8988T (cell line): ENCODE measurements around the gene UST.
"Not testable (repeated sequence)": the region's sequence is repeated elsewhere in the genome, so short reads cannot be mapped to it uniquely, and the experiment has no call there.

Experiments used
- DNase-seq: peaks from one replicate; pipeline ENCODE4 v3.0.0; 2011

UST gene

DNA sequence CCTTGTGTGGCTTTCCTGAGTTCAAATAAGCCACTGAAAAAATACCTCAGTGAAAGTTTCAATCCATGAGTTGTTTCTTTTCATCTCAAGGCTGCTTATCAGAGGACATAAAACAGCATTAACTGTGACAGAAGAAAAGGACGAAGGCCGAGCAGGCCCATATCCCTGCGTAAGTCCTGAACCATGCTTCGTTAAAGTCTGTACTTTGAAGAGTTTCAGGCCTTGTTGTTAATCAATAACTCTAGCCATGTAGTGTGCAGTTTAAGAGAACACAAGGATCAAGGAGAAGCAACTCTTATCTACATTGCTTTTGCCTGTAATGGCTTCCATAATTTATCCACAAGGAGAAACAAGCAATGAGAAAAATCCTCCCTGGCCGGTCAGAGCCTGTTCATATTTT, 165.4 kb downstream of the UST start:
- DNase-seq, result no peak

DNA sequence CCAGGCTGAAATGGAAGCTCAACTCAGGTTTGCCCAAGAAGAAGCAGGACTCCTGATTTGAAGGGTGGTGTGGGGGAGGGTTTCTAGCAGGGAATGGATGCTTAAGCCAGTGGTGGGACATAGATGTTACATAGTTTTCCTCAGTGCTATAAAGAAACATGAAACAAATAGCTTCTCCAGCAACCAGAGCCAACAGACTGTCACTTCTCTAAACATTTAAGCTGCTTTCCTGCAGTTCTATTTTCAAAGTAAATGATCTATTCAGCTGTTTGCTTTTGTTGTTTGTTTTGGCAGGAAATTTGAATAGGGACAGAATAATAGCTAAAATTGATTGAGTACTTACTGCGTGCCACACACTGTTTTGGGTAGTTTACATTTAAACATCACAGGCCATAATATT, 169.0 kb downstream of the UST start:
- DNase-seq, result no peak

DNA sequence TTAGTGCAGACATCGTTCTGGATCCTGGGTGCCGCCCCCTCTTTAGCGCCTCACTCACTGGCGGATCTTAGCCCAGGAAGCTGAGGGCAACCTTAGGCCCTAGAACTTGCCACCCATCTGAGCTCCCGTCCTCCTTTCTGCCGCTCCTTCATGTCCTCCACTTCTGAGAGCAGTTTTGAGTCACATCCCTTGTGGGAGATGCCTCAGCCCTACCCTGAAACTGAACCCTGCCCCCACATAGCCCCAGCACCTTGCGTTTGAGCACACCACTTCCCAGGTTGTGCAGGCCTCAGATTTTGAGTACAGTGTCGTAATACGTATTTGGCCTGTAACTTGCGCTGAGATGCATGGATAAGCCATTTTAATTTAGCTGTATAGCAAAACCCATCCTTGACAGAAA, 169.7 kb downstream of the UST start:
- not testable (repeated sequence) for DNase-seq

DNA sequence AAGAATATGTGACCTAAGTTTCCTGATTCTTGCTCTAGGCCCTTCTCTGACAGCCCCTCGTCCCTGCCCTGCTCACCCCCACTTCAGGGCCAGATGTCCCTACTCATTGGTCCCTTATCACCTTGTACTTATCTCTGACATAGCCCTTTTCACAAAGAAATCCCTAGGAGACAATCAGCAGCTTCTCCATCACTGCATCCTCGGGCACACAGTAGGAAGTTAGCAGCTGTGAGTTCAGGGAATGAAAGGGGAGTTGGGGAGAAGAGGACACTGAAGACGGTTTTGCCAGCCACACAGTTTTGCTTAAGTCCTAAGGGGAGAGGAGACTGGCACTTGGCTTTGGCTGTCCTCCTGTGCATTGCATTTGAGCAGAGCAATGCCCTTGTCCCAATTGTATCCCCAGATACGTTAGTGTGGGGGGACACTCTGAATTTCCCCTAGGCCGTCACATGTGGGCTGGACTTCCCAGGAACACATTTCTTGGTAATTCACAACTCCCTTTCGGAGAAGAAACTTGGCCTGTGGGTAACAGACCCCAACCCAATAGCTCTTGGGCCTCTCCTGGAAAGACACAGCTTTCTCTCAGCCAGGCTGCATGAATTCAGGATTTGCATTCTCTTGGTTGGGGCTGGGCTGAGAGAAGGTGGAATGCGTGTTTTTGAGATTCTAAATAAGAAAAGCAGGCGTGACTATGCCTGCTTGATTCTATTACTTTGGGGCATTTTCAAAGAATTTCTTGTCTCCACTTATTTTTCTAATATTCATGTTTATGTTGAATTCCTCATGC, 177.6 kb downstream of the UST start:
- no peak for DNase-seq

DNA sequence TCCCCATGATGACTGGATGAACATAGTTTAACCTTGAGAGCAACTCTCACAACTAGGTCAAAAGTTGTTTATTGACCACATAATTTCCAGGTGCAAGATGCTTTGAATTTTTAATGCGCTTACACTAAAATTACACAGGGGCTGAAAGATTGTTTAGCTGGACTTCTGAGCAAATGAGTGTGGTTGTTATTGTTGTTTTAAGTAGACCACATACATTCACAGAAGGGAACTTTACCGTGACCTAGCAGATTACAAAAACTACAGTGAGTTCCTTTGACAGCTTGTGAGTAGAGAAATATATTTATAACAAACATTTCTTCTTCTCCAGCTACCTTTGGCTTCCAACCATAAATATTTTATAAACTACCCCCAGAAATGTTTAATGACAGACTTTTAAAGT, 178.9 kb downstream of the UST start:
- no peak for DNase-seq

DNA sequence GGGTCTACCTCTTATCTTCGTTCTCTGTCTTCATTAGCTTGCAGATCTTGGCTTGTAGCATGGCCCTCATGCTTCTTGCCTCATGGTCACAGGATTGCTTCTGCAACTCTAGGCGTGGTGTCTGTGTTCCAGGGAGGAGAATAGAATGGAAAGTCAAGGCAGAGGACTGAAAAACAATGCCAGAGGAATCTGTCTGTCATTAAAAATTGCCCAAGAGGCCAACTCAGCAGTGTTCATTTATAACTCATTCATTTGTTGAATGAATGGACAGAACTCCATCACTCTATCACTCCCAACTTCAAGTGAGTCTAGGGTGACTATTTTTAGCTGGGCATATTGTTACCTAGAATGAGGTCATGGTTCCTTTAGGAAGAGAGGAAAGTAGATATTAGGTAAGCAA, 179.6 kb downstream of the UST start:
- DNase-seq, result no peak

DNA sequence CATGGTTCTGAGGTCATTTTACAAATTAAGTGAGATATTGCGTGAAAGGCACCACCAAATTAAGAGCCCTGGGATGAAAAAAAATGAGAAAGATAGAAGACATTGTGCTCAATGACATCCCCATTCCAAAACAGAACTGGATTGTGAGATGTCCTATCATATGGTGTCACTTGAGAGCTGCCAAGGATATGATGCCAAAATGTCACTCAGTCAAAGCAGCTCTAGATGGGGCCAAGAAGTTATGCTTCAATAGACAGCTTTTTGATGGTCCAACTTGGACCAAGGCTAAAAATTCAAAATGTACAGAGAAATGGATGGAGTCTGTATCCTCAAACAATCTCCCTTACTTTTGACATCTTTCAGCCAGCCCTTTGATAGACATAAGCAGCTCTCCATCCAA, 180.8 kb downstream of the UST start:
- DNase-seq, result no peak

DNA sequence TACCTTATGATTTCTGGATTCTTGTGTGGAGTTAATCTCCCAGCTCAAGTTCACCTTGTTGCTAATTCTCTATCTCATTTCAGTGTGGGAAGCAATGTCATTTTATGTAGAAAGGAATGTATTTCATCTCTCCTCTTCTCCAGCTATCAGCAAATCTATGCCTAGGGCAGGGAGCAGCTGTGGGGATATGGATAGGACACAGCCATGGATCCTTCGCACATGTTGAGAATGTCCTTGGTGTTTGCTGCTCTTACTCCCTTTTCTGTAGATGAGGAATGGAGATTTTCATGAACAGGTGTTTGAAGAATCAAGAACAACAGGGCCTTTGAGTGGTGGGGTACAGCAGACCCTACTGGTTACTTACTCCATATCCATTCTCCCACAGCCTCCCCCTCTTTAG, 182.0 kb downstream of the UST start:
- no peak for DNase-seq

DNA sequence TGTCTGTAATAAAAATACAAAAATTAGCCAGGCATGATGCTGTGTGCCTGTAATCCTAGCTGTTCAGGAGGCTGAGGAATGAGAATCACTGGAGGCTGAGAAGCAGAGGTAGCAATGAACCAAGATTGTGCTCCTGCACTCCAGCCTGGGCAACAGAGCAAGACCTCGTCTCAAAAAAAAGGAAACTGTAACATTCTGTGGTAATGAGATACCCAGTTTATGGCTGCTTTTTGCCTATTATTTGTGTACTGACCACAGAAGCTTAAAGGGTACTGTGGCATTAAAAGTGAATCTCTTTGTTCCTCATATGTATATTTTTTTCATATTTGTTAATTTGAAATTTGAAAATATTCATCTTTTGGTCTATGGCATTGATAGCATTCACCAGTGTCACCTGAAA, 185.4 kb downstream of the UST start:
- no peak for DNase-seq

DNA sequence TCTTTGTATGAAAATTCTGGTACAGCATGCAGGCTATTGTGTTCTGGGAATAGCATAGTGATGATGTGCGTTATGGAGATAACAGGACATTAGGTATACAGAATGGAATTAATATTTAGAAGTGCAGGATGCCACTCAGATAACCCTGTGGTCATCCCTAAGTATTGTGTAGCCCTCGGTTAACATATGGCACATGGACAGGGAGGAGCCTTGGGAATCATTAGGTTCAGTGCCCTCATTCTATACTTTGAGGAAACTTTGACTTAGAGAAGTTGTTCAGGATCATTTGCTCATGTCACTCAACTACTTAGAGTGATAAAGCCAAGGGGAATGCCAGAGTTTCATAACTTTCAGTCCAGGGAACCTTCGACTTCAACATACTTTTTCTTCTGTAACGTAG, 185.9 kb downstream of the UST start:
- no peak for DNase-seq

DNA sequence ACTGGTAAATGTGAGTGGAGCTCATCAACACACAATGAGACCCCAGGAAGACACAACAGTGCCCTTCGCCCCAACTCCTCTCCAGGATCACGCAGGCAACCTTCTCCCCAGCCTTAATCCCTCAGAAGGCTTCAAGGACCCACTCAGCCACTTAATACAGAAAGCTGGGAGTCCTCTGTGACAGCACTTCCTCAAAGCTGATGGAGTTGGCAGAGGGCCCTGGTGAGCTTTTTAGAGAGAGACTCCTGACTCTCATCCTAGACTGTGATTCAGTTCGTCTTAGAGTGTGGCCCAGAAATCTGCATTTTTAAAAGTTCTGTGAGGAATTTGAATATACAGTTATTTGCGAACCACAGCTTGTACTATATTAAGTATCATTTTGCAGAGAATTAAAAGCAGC, 187.7 kb downstream of the UST start:
- DNase-seq, result no peak

DNA sequence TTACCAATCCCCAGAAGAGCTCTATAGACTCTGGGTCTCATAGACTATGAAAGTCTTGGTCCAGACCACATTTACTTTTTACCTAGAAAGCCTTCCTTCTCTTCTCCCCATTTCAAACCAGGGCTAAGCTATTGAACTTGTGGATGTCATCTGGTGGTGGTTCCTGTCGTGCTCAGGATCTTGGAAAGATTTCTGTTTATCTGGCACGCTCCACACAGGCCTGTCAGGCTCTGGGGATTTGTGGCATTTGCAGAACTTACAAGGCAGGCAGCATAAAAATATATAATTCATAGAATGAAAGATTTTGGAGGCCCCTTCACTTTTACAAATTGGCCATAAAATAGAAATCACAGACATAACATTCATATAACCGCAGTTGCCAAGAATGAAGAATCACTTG, 188.1 kb downstream of the UST start:
- DNase-seq, result no peak

DNA sequence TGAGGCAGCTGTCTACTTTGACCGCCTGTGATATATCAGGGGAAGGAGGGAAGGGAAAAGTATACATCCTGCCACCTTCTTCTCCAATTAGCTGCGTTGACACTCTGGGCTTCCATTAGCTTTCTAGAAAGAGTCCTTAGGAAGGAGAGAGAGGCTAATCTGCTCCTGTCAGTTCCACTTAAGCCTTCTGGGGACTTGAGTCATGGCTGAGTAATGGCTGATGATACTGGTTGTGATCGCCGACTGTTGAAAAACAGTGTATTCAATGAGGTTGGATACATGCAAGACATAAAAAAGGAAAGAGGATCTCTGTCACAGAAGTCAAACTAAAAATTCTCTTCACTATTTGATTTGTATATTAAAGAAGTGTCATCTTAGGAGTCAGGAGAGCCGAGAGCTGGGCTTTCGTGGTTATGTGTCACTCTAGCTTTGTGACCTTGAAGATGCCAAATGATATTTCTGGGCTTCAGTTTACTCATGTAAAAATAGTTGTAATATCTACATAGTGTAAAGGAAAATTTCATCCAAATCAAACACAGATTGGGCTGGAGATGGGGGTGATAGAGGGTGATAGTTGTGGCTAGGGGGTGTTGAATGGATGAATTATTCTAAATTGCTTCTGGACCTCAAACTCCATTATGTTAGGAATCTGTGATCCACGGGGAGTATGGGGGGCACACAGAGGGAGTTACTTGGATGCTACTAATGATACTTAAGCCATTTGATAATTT, 189.0 kb downstream of the UST start:
- DNase-seq, result no peak

DNA sequence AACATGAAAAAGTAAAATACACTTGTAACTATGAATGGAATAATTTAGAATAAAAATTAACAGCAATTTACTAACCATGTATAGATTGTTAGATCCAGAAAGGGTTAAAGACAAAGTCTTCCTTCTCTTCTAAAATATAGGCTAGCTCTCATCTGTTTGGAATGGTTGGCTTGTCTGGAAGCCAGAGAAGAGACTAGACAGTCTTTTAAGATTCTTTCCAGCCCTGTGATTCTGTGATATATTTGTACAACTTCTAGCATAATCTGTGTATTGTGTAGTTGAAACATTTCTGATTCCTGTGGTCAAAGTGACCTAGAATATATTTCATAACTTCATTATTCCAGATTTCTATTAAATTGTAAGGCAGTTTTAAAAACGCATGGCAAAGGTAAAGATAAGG, 196.6 kb downstream of the UST start:
- no peak for DNase-seq

DNA sequence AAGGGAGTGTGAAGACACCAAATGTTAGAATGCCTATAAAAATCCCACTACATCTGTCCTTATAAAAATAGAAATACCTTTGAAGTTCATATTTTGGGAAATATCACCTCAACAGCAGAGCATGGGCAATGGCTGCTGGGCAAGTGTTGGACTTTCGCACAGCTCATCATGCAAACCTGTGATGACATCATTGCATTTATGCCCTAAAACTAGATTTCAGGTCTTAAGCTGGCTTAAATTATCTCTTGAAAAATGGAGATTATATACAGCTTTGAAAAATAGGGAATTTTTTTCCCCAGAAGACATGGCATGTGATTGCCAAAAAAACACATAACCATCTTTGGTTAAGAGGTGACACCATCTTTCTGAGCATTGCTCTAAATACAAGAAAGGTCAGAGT, 197.8 kb downstream of the UST start:
- no peak for DNase-seq

DNA sequence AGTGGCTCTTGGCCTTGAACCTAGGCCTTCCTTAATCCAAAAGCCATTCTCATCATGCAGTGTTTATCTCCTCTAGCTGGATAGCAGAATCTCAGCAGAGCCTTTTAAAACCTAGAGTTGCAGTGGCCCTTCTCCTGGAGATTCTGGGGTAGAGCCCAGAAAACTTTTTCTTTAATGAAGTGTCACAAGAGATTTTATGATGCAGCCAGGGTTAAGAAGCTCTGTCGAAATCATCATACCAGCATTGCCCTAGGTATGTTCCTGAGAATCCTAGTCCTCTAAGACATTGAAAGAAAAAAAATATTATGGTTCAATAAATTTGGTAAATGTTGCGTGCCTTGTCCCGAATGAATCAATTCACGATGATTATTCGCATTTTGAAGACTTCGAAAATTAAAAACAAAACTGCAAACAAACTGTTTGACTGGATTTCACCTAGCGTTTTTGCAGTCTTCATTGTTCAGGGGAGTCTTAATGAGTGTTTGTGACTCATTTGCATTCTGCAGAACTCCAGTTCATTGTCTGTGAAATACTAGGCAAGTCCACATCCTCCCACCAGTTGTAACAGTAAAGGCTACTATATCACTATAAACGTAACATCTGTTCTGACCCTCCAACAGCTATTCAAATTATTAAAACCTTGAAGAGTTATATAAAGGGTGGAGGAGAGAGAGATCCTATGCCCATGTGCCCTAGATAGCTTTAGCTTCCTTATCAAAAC, 198.6 kb downstream of the UST start:
- no peak for DNase-seq

DNA sequence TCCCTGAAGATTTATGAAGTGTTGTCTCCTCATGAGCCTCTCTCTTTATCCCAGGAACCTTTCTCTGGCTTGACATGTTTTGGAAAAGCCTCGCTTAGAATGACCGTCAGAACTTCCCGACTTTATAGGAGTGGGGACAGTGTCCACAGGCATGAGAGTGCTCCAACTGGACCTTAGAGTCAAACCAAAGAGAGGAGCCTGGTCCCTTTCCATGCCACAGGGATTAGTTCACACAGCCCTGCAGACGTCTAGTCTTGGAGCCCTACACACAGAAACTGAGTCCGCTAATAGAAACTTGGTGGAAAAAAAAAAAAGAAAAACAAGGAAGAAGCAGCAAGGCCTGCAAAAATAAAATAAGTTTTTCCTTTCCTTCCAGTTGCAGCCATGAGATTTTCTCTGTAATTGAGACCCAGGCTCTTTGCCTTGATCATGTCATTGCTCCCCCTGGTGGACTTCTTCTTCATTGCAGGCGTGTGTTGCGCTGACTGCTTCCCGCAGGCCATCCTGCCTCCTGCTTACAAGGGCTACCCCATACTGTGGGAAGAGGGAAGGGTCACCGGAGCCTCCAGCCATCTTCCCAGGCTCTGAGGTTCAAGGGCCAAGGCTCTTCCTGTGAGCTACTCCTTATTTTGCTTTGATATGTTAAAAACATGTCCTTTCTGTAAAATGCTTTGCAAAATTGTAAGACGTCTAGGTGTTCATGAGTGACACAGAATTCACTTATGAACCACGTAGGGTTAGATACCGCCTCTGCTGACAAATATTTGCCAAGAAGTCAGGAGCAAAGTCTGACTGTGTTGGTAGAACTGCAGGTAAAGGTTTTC, 201.0 kb downstream of the UST start:
- peak; percentile 30 for DNase-seq

DNA sequence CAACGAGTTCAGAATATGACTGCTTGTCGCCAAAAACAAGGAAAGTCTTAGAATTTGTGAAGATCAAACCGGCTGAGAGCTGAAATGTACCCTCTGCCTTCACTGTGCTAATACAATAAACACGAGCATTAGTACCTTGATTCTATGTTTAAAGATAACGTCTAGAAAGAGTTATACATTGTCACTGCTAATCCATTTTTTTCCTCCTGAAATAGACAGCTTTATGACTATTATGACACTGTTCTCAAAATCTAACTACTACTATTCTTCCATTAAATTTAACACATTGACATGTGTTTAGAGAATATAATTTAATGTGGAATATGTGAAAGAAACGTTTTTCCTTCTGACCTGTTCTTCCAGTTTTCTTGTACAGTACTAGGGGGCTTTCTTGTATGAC, 204.8 kb downstream of the UST start:
- no peak for DNase-seq

DNA sequence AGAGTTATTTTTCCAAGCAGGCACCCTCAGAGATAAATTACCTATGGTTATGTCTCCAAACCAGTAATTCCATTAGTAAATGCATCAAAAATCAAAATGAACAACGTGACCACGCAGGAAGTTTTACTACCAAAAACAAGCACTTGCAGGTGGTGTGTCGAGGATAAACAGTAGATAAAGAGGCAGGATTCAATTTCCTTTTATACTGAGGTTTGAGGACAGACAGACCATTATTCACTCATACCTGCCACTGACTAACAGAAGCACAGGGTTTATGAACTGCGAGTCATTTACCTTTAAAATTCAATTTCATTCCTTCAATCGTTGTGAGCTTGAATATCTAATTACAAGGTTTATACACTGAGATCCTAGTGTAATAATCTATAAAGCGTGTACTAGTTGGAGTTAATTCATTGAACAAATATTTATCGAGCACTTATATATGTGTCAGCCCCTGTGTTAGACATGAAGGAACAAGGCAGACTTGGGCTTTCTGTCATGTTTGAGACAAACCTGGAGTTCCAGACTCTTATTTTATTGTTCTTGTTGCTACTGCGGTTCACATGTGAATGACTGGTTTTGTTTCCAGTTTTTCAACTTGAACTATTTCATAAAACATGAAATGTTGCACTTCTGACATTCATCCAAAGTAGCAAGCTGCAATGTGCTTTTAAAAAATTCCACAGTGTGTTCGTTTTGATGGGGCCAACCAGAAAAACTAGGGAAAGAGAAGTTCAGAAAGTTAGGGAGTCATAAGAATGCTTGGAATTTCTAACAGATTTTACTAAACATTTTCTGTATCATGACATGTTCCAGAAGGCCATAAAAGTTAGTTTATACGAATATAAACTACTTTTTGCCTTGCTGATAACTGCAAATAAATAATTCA, 205.6 kb downstream of the UST start:
- DNase-seq, result no peak

DNA sequence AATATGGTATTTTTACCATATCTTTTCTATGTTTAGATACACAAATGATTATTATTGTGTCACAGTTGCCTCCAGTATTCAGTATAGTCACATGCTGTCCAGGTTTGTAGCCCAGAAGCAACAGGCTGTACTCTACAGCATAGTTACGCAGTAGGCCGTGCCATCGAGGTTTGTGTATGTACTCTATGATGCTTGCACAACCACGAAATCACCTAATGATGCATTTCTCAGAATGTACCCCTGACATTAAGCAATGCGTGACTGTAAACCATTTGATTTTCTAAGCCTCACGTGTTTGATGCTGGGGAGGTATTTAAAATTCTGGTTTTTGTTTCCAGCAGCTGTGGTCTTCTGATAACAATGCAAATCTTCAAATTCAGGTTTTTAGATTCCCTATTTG, 207.6 kb downstream of the UST start:
- no peak for DNase-seq

DNA sequence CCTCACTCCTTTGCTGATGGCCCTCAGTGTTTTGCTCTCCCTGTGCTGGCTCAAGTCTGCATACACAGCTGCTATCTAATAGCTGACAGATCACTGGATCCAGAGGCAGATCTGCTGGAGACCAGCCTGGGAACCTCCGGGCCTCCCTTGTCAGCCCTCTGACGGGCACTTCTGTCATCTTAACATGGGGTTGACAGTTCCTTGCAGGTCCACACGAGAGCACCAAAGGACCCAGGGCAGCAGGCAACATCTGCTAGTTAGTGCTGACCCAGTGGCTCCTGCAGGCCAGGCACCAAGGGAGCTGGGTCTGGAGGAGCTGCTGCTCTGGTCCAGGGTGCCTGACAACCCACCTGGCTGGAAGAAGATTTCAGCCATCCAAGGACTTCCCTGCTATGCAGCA, 208.1 kb downstream of the UST start:
- no peak for DNase-seq

DNA sequence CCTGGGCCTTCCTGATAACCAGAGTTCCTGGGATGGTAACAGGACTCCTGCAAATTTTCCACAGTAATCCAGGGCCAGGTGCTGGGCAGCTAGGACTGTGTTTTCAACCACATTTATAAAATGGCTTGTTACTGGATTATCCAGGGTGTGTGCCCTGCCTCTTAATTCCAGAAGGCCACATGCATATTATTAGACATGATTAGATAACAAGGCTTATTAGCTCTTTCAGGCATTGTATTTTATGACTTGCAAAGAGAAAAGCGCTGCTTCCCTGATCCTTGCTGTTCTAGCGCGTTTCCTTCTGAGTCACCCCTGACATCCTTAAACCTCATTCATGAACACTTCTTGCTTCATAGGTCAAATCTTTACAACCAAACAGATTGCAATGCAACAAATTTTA, 208.6 kb downstream of the UST start:
- DNase-seq, result no peak
